ENCODE data around the gene AARSD1. TPM values are rescaled to one million over a fixed set of nuclear protein-coding genes. Genes with fewer than 3 reads are reported as not detected.

The AARSD1 gene
- total RNA-seq, 1 experiment from 2014 or later: 79.9 TPM

GRCh38 chr17:42904110-42904469 is 60.2 kb downstream of the AARSD1 start:
- Mint-ChIP-seq H3K36me3 (ENCODE audit: insufficient read depth, unreplicated experiment) (no peaks in the 10 kb centered on the region), H3K9me3 (ENCODE audit: unreplicated experiment) (no peaks in the 10 kb centered on the region), H3K27ac (ENCODE audit: low read depth, unreplicated experiment) (no peak overlapping the region), H3K4me1 (ENCODE audit: insufficient read depth, unreplicated experiment) (no peaks in the 10 kb centered on the region), H3K4me3 (ENCODE audit: unreplicated experiment) (no peak overlapping the region), H3K27me3 (ENCODE audit: insufficient read depth, unreplicated experiment) (peaks cover 24% of the 10 kb centered on the region)
- ChIA-PET CTCF (interaction anchor here (0.6 to 0.8 kb wide), 3 partner anchors 60 to 1551 kb away, joined by 4 to 6 read pairs (median 5); no protein-coding TSS in a partner anchor), POLR2A (no interaction called here)
- no peak for TF ChIP-seq CTCF (IDR thresholded peaks at IDR 0.05; ENCODE audit: unreplicated experiment)
- intact Hi-C loops (cut with micrococcal nuclease): no loop called here
- peak; percentile 16 for DNase-seq (ENCODE audit: unreplicated experiment)
- no TSS peak for BruUV-seq (replicated peaks)

GRCh38 chr17:42901535-42902229 is 62.6 kb downstream of the AARSD1 start:
- TF ChIP-seq CTCF (IDR thresholded peaks at IDR 0.05; ENCODE audit: unreplicated experiment): no peak
- no peaks in the 10 kb centered on the region for H3K4me1 Mint-ChIP-seq (ENCODE audit: insufficient read depth, unreplicated experiment)
- no peak for DNase-seq (ENCODE audit: unreplicated experiment)
- CTCF ChIA-PET: interaction anchor here (0.6 kb wide), 1 partner anchor 27 kb away, joined by 3 read pairs; no protein-coding TSS in a partner anchor
- no peak overlapping the region for H3K4me3 Mint-ChIP-seq (ENCODE audit: unreplicated experiment)
- H3K36me3 Mint-ChIP-seq (ENCODE audit: insufficient read depth, unreplicated experiment): no peaks in the 10 kb centered on the region
- no peaks in the 10 kb centered on the region for H3K9me3 Mint-ChIP-seq (ENCODE audit: unreplicated experiment)
- POLR2A ChIA-PET: no interaction called here
- H3K27ac Mint-ChIP-seq (ENCODE audit: low read depth, unreplicated experiment): no peak overlapping the region
- intact Hi-C loops (cut with micrococcal nuclease): no loop called here
- BruUV-seq (replicated peaks): no TSS peak
- H3K27me3 Mint-ChIP-seq (ENCODE audit: insufficient read depth, unreplicated experiment): peaks cover 7% of the 10 kb centered on the region

Other genes starting within 250 kb of the AARSD1 start
- gene EZH1, start 219.4 kb downstream of the AARSD1 start, total RNA-seq (2022): 31.1 and 31.7 TPM in 2 replicates
- not detected in 2 replicates for gene RAMP2, start 203.2 kb downstream of the AARSD1 start, total RNA-seq (2022)
- 84.3 and 96.0 TPM in 2 replicates for gene VPS25, start 191.0 kb downstream of the AARSD1 start, total RNA-seq (2022)
- 2.3 and 5.4 TPM in 2 replicates for gene WNK4, start 183.8 kb downstream of the AARSD1 start, total RNA-seq (2022)
- 41.0 and 52.7 TPM in 2 replicates for gene COA3, start 165.8 kb downstream of the AARSD1 start, total RNA-seq (2022)
- gene CNTD1, start 165.6 kb downstream of the AARSD1 start, total RNA-seq (2022): not detected in 2 replicates
- 78.8 and 81.5 TPM in 2 replicates for gene BECN1, start 140.2 kb downstream of the AARSD1 start, total RNA-seq (2022)
- 220 and 232 TPM in 2 replicates for gene PSME3, start 131.1 kb downstream of the AARSD1 start, total RNA-seq (2022)
- 2.6 and 2.9 TPM in 2 replicates for gene AOC2, start 119.9 kb downstream of the AARSD1 start, total RNA-seq (2022)
- 0.44 and 0.71 TPM in 2 replicates for gene AOC3, start 113.3 kb downstream of the AARSD1 start, total RNA-seq (2022)
- gene G6PC1, start 63.7 kb downstream of the AARSD1 start, total RNA-seq (2022): not detected in 2 replicates
- gene PTGES3L, start 15.6 kb upstream of the AARSD1 start, total RNA-seq (2022): 0.83 and 0.96 TPM in 2 replicates
- 13.4 and 14.2 TPM in 2 replicates for gene RUNDC1, start 16.1 kb upstream of the AARSD1 start, total RNA-seq (2022)
- gene RPL27, start 34.0 kb upstream of the AARSD1 start, total RNA-seq (2022): 970 and 1,226 TPM in 2 replicates
- 6.3 and 7.3 TPM in 2 replicates for gene IFI35, start 42.3 kb upstream of the AARSD1 start, total RNA-seq (2022)
- gene VAT1, start 57.9 kb upstream of the AARSD1 start, total RNA-seq (2022): 61.0 and 105 TPM in 2 replicates
- 0.16 TPM in 1 of 2 replicates, not detected in the other for gene RND2, start 60.8 kb upstream of the AARSD1 start, total RNA-seq (2022)
- 12.4 and 18.1 TPM in 2 replicates for gene BRCA1, start 160.9 kb upstream of the AARSD1 start, total RNA-seq (2022)
- 105 and 106 TPM in 2 replicates for gene NBR1, start 206.8 kb upstream of the AARSD1 start, total RNA-seq (2022)
- 2.1 and 2.2 TPM in 2 replicates for gene TMEM106A, start 247.4 kb upstream of the AARSD1 start, total RNA-seq (2022)

Data from MCF 10A (cell line).